NCI-H1694 treated with DMSO at 0.1 percent for 48 hours (cell line): ENCODE results near the gene THAP9.
A peak's percentile ranks its signal among the peaks of the same experiment; 100 is the strongest.
"Not testable (repeated sequence)": the region's sequence is repeated elsewhere in the genome, so short reads cannot be mapped to it uniquely, and the experiment has no call there.

ENCODE experiments used
- DNase-seq: peaks from one replicate; lab custom pipeline; 2025; lab: John Stamatoyannopoulos, UW

THAP9 gene

DNA sequence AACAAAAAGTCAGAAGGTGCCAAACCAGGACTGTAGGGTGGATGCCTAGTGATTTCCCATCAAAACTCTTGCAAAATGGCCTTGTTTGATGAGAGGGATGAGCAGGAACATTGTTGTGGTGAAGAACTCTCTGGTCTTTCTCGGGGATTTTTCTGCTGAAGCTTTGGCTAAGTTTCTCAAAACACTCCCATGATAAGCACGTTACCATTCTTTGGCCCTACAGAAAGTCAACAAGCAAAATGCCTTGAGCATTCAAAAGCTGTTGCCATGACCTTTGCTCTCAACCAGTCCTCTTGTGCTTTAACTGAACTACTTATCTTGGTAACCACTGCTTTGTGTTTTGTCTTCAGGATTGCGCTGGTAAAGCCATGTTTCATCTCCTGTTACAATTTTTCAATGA, 6.6 kb upstream of the THAP9 start:
- DNase-seq: no peak

DNA sequence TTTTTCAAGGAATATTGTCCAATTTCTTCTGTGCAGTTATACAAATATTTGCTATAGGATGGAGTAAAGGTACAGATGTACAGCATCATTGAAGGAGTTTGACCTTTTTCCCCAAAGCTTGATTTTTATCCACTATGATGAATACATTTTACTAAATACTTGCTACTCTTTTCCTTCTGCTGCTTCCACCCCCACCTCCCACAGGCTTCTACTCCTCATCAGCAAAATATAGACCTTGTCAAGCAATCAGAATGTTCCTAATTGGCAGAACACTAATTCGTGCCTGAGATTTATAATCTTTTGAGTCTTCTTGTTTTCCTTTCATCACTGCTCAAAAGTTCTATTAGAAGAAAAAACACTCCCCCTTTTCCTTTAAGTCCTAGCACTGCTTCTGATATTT, 3.8 kb upstream of the THAP9 start:
- no peak for DNase-seq

DNA sequence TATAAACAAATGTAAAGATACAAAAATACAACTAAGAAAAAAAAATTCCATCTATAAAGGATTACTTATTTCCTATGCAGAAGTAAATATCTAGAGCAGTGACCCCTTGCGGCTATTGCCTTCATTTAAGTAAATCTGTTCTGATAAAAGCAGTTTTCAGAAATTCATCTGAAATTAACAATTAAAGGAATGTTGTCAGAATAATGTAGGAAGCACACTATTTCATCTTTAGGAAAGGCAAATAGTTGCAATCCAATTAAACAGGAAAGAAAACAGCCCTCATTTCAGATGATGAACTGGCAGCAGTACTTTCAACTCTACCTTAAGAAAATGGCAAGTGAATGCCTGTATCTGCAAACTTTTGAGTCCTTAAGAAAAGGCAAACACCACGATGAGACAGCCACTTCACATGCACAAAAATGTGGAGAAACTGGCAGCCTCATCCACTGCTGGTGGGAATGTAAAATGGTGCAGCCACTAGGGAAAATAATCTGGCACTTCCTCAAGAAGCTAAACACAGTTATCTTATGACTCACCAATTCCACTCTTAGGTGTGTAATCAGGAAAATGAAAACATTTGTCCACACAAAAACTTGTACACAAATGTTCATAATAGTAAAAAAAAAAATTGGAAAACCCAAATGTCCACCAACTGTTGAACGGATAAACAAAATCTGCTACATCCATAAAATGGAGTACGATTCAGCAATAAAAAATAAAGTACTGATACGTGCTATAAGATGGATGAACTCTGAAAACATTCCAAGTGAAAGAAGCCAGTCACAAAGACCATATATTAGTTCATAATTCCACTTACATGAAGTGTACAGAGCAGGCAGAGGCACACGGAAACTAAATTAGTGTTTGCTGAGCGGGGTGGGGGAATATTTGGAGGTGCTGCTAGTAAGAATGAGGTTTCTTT, 2.0 kb upstream of the THAP9 start:
- peak; percentile 8 for DNase-seq

DNA sequence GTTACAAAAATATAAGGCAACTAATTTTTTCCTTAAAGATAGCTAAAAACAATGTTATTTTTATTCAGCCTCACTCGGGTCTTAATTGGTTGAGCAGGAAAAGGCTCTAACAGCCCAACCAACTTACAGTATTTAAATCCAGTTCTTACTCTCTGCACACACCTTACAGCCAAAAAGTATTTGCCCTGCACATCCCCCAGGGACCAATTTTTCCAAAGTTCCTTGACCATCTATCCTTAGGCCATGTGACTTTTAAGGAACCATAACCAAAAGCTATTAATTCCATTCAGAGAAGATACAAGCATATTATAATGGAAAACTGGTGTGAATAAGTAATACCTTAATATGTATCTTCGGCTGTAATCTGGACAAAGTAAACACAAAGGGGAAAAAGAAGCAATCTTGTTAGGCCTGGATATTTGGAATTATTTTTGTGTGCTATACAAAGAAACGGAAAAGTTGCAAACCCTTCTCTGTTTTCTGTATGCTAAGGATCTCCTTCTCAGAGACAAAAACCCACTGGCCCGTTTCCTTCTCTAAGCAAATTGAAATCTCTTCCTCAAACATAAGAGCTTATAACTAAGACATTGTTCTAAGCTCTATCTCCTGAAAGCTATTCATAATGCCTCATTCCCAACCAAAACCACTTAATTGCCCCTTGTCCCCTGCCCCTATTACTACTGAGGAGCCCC, 1.0 kb upstream of the THAP9 start:
- peak; percentile 56 for DNase-seq

DNA sequence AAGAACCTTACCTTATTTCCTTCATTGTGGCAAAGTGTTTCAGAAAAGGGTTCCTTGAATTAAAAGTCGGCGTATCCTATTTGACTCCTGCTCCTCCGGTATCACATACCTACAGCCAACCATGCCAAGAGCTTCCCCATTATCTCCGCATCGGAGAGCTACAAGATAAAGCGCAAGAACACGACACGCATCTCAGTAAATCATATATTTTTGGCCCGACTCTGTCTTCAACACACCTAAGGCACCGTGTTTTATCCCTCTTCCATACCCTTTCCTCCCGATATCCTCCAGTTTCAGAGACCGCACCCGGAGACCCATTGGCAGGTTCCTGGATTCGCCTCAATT, 497 bp upstream of the THAP9 start:
- DNase-seq: peak; percentile 64

DNA sequence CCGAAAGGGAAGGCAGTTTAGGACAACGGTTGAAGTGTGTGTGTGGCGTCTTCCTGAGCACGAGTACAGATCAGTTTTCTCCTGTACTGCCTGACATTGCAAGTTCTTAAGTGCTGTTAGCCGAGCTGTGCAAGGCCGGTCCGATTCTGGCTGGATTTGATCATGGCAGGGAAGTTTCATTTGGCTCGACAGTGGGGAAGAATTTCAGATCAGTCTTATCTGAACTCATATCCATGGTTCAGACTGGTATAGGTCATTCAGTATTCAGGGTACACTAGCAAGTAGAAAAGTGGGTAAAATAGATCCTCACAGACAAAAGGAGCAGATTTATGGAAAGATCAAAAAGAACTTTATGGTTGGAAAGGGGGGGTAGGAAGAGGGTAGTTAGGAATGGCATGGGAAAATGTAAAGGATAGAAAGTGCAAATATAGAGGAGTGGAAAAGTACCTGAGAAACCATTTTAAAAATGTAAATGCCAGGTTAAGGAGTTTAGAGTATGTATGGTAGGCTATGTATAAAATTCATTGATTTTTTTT, 716 bp downstream of the THAP9 start:
- no peak for DNase-seq

DNA sequence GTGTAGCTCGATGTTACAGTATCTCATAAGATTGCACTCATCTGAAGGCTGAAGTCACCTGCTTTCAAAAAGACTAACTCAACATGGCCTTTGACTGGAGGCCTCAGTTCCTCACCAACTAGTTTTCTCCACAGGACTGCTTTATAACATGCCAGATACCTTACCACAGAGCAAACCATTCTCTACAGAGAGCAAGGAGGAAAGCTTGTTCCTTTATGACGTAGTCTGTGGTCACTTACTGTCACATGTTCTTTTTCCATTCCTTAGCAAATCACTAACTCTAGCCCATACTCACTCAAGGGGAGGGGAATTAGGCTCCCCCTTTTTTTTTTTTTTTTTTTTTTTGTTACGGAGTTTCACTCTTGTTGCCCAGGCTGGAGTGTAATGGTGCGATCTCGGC, 3.2 kb downstream of the THAP9 start:
- no peak for DNase-seq

DNA sequence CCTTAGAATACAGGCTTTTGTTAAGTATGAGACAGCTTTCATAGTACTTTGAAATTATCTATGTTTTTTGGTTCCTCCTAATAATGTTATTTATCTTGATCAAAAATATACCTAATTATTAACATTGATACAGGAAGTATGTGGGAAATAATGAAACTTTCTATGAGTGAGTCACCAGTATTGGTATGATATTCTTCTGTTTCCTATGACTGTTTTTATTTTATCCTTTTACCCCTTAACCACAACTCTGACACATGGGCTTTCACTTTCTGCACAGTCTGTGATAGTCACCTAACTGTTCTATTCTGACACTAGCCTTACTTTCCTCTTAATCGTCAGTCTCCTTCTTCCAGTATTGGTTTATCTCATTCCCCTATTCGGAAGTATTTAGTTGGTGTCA, 4.7 kb downstream of the THAP9 start:
- no peak for DNase-seq

DNA sequence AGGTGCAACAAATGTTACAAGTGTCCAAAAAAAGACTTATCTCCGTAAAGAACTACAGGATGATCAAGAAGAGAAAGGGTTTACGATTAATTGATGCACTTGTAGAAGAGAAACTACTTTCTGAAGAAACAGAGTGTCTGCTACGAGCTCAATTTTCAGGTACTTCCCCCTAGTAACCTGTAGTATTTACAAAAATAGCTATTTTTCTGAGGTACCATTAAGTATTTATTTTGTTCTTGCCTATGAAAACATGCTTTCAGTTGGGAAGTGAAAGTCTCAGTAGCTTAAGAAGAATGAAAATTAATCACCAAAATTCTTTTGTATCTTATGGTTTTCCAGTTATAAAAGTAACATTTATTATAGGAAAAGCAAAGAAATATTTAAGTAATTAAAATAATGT, 5.9 kb downstream of the THAP9 start:
- no peak for DNase-seq

DNA sequence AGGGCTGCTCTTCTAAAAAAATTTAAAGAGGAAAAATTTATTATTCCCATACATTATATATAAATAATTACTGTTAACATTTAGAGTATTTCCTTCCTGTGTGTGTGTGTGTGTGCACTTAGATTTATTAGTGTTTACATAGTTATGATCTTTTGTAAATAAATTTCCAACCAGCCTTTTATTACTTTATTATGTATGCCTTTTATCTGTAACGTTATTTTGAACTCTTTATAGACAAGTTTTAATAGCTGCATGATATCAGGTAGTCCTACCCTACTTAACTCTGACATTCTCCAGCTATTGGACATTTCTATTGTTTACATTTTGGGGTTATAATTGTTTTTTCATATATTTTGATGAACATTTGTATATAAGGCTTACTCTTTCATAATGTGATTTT, 8.8 kb downstream of the THAP9 start:
- no peak for DNase-seq

DNA sequence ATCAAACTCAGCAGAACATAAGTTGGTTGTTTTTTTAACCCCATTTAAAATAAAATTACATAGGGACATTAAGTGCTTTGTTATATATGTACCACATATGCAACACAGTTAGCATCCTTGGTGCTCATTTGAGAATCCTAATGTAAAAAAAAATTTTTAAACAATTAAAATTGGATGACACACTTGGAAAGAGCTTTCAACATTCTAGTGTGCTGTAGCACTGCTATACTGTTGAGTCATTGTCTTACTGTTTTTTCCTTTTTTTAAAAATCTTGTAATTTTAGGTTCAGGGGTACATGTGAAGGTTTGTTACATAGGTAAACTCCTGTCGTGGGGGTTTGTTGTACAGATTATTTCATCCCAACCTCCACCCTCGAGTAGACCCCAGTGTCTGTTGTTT, 12.8 kb downstream of the THAP9 start:
- DNase-seq: no peak

DNA sequence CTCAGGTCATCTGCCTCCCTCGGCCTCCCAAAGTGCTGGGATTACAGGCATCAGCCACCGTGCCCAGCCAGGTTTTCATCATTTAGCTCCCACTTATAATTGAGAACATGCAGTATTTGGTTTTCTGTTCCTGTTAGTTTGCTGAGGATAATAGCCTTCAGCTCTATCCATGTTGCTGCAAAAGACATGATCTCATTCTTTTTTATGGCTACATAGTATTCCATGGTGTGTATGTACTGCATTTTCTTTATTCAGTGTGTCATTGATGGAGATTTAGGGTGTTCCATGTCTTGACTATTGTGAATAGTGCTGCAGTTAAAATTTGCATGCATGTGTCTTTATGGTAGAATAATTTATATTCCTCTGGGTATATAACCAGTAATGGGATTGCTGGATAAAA, 13.4 kb downstream of the THAP9 start:
- DNase-seq: not testable (repeated sequence)

DNA sequence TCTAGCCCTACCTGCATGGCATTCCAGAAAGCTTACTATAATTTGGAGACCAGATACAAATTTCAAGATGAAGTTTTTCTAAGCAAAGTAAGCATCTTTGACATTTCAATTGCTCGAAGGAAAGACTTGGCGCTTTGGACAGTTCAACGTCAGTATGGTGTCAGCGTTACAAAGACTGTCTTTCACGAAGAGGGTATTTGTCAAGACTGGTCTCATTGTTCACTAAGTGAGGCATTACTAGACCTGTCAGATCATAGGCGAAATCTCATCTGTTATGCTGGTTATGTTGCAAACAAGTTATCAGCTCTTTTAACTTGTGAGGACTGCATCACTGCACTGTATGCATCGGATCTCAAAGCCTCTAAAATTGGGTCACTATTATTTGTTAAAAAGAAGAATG, 17.6 kb downstream of the THAP9 start:
- DNase-seq: no peak

DNA sequence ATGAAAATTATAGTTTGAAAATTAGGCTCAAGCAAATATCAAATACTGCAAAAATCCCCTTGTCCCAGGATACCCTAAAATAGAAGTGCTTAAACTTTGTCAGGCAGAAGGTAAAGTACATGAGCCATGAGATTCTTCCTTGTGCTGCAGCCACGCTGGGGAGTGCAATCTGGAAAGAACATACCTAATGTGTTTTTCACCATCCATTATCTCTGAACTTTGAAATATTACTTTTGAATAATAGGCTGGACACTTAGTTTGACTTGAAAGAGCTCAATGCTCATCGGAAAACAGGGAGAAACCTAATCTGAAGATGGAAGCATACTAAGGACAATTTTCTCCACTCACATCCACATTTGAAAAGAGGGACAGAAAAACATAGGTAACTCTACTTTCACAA, 18.9 kb downstream of the THAP9 start:
- no peak for DNase-seq

DNA sequence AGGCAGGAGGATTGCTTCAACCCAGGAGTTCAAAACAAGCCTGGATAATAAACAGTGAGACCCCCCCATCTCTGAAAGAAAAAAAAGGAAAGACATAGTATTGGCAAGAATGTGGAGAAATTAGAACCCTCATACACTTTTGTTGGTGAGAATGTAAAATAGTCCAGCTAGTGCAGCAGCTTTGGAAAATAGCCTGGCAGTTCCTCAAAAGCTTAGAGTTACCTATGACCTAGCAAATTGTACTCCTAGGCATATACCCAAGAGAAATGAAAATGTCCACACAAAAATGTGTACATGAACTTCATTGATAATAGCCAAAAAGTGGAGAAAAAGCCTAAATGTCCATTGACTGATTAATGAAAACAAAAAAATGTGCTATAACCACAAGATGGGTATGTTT, 21.3 kb downstream of the THAP9 start:
- no peak for DNase-seq

DNA sequence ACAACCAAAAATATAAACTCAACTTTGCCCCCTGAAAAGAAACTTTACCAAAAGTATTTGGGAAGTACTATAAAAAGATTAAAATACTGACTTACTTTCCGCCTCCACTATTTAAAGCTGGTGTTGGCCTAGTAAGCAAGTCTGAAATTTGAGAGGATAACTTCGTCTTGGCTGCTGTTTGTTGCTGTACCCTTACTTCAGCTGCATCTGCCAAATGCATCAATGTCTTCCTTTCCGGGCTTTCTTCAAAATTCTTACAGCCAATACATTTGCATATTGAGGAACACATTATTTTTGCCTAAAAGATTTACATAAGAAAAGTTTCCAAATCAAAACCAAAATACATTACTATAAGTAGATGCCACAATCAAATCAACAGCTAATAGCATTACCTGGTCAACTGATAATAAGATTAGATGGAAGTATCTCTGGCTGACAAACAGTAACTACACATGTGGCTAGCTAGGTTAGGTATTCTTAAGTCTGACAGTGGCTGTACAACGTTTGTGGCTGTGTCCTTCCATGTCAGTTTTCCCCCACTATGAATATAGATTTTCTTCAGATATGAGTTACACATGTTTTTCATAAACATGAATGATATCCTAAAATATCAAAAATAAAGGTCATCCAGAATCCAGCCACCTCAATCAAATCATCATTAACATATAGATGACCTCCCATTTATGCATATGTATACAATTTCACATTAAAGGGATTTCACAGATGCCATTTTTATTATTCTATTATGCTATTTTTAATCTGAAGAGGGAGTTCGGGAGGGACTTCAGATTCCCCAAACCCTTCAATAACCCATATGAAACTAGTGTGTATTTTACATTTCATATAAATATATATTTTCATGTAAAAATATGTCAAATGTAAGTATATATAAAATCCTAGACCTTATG, 30.6 kb downstream of the THAP9 start:
- DNase-seq: no peak

DNA sequence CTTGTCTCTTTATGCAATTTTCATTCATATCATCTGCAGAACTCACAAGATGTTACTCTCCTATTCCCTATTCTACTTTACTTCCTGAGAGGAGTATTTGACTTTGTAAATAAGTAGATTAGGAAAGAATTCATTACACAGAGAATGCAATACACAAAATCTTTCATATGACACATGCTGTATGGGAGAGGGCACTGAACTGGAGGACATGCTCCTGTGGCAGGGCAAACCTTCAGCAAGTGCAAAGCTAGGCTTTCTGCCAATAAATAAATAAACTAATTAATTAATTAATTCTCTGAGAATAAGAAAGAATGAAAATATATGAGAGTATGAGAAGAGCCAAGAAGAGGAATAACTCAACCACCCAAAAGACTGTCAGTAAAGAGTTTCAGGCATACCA, 33.9 kb downstream of the THAP9 start:
- DNase-seq: no peak

DNA sequence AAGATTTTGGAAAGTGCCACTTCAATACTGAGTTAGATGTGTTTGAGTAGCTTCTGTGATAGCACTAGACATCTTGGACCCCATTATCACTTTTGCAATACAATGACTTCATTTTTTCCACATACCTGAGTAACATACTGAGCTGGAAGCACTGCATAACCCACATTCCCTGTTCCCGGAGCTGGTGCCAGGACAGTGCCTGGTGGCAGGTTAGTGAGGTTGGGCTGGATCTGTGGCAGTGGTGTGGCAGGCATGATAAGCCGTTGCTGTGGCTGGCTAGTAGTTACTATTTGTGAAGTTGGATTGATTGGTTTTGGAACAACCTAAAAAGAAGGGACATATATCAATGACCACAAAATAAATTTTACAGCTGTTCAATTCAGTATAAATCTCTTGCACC, 38.9 kb downstream of the THAP9 start:
- no peak for DNase-seq

DNA sequence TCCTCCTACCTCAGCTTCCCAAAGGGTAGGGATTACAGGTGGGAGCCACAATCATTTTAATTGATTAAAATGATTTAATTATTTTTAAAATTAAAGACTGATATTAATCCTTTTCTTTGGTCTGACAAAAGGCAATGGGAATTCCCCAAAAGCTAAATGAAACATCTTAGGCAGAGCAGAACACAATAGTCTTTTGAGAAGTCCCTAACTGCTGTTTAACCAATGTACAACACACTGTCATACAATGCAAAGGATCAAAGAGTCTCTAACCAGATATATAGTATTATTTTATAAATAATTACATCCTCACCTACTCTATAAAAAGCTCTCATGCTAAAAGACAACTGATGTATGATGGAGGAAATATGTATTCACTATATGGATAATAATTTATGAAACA, 47.0 kb downstream of the THAP9 start:
- no peak for DNase-seq

DNA sequence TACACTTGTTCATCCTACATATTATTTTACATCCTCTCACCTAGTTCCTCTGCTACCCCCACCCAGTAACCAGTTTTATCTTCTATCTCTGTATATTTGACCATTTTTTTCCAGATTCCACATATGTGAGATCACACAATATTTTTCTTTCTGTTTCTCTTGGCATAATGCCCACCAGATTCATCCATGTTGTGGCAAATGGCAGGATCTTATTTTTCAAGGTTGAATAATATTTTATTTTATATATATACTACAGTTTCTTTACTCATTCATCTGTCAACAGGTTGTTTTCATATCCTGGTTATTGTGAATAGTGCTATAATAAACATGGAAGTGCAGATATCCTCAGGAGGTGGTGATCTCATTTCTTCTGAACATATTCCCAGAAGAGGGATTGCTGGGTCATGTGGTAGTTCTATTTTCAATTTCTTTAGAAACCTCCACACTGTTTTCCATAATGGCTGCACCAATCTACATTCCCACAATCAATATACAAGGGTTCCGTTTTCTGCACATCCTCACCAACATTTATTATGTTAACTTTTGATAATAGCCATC, 48.2 kb downstream of the THAP9 start:
- no peak for DNase-seq

DNA sequence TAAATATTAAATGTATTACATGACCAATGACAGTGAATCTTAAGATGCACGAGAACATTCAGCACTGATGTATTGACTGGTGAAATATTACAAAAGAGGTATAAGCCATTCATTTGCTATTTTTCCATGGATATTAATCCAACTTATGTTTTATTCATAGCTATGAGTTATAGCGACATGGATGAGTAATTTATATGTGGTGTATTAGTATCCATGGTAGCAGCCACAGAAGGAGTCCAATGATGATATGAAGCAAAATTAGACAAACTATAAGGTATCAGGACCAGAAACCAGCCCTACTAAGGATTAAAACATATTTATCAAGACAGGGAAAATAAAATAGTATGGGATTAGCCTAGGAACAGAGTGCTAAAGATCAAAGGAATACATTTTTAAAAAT, 50.7 kb downstream of the THAP9 start:
- DNase-seq: no peak

DNA sequence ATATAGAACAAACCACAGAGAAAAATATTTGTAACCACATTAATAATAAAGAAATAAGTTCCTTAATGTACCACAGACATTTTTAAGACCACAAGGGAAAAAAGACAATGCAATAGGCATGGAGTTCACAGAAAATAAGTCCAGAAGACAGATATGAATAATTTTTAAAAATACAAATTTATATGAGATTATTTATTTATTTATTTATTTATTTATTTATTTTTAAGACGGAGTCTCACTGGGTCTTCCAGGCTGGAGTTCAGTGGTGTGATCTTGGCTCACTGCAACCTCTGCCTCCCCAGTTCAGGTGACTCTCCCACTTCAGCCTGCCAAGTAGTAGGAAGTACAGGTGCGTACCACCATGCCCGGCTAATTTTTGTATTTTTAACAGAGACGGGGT, 53.7 kb downstream of the THAP9 start:
- DNase-seq: no peak
